ENCODE results near the gene PRDM7. TPM values are rescaled to one million over a fixed set of nuclear protein-coding genes. Genes with fewer than 3 reads are reported as not detected.
"Not testable (repeated sequence)": the region's sequence is repeated elsewhere in the genome, so short reads cannot be mapped to it uniquely, and the experiment has no call there.

The PRDM7 gene
- not detected in 2 replicates for total RNA-seq (2014; rRNA removed)
- not detected for polyA plus RNA-seq (2012)

- peak; percentile 87 for DNase-seq (ENCODE audit: low read depth)
These were observed at the start of gene PRDM7 for GRCh38 chr16:90077240-90077756. PRDM7 (minus strand) TSS chr16:90077331; CDS start chr16:90075910, 1,421 bp downstream.

- not testable (repeated sequence) for DNase-seq (ENCODE audit: low read depth)
These were observed 44.7 kb upstream of the PRDM7 start for GRCh38 chr16:90121846-90122245.

DNA sequence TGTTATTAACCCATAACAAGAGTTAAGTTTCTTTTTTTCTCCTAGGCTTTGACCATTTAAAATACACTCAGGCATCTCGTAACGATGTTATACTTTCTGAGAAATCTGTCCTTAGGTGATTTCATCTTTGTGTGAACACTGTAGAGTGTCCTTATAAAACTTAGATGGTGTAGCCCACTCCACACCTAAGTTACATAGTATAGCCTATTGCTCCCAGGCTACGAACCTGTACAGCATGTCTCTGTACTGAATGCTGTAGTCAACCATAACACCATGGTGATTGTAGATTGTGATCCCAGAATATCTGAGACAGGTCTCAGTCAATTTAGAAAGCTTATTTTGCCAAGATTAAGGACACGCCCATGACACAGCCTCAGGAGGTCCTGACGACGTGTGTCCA lies 30.5 kb upstream of the PRDM7 start:
- DNase-seq (ENCODE audit: low read depth), result not testable (repeated sequence)

DNA sequence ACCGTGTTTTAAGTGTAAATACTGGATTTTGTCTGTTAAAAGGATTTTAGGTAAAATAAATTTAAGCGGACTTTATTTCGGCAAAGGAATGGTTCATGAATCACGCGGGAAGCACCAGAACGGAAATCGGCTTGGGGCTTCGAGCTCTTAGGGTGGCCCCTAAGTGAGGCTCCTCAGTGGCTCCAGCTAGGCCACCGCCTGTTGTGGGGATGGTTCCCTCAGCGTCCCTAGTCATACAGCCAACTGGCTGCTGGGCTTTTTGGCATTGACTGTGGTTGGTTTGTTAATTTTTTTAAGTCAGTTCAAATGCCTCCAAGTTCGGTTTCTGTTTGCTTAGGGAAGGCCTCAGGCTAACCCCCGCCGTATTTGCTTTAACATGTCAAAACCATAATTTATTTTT lies 29.9 kb upstream of the PRDM7 start:
- not testable (repeated sequence) for DNase-seq (ENCODE audit: low read depth)

GRCh38 chr16:90106271-90106670 lies 29.1 kb upstream of the PRDM7 start:
- DNase-seq (ENCODE audit: low read depth), result not testable (repeated sequence)

GRCh38 chr16:90104725-90105124 lies 27.6 kb upstream of the PRDM7 start:
- not testable (repeated sequence) for DNase-seq (ENCODE audit: low read depth)

- DNase-seq (ENCODE audit: low read depth), result not testable (repeated sequence)
These were observed 25.2 kb upstream of the PRDM7 start for GRCh38 chr16:90102086-90102884.

DNA sequence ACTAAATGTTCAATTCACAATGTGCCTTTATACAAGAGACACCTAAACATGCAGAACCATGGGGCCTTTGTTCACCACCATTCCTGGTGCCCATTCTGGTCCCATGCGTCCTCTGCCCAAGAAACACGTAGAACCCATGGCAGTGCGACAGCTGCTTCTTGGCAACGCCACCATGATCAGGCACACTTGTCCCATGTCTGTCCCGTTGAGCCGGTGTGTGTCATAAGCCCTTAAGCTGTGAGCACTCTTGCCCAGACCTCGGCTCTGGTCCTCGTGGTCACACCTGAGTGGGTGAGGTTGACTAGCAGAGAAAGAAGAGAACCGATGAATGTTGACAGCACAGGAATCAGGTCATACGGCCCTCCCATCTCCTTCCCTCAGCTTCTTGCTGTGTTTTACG lies 24.2 kb upstream of the PRDM7 start:
- not testable (repeated sequence) for DNase-seq (ENCODE audit: low read depth)

GRCh38 chr16:90100790-90101189 lies 23.7 kb upstream of the PRDM7 start:
- DNase-seq (ENCODE audit: low read depth), result not testable (repeated sequence)

DNA sequence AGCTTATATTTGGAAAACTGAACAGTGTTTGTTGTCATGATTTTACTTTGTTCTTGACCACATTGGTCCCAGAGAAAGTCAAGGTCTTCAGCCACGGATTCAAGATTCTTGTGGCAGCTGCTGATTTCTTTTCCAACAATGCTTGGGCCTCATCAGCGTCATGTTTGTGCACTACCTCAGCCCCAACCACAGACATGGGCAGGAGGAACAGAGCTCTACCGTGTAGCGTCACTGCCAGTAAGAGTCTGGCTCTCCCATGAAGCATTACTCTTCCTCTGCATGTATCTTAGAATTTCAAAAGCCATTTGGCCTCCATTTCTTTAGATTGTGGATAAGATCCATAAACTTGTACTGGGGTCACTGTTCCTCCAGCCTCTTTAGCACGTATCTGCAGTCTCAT lies 23.1 kb upstream of the PRDM7 start:
- DNase-seq (ENCODE audit: low read depth), result not testable (repeated sequence)

DNA sequence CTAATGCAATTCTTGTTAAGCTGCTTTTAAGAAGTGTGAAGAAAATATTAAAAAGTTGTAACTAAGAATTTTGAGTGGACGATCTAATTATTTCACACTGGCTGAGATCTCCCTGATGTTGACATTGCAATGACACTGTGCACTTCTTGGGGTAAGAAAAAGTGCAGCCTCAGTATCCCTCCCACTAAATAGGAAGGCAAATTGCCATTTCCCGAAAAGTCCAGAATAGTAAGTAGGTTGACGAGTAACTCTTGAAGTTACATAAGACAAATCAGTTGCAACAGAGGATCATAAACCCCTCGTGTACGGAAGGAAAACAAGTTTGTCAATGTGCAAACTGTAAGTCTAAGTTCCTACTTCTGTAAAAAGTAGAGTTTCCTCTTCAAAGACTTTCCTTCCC lies 21.8 kb upstream of the PRDM7 start:
- DNase-seq (ENCODE audit: low read depth), result not testable (repeated sequence)

DNA sequence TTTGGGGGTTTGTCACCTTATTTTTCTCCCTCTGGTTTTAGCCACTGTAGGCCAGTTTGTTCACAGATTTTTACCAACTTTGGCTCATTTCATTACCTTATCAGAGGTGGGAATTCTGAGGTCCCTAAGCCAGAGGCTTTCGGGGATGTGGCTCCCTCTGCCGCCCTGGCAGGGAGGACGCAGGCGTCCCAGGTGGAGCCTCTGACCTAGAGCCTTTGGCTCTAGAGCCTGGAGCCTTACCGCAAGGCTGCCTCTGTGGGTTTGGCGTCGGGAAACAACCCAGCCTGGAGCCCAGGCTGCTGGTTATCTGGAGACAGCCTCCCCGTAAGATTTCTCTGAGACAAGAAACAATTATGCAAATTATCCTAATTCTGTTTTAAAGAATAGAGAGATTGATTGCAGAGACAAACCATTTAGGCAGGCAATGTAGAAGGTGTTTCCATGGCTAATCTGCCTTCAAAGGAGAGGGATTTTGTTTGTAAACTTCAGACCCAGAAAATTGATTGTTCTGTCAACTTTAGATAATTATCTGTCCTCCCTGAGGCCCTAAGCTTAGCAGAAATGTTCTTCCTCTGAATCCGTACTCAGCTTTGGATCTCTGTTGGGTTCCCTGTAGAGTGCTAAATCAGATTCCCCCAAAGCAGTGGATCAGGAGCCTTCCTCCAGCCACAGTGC lies 20.0 kb upstream of the PRDM7 start:
- DNase-seq (ENCODE audit: low read depth), result not testable (repeated sequence)

DNA sequence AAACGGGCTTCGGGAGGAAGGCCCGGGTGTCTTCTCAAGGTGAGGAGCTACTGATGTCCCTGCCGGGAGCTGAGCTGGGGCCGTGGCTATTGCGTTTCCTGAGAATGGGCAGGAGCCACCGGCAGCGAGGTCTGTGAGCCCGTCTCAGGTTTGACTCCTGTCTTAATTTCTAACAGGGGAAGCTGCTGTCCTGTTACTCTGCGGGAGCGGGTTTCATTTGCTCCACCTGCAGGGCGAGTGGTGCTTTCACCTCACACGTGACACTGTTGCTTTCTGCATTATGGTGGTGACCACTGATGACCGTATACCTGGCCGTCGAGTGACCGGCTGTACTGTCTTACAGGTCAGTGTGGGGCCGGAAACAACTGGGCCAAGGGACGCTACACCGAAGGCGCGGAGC lies 17.7 kb upstream of the PRDM7 start:
- not testable (repeated sequence) for DNase-seq (ENCODE audit: low read depth)

DNA sequence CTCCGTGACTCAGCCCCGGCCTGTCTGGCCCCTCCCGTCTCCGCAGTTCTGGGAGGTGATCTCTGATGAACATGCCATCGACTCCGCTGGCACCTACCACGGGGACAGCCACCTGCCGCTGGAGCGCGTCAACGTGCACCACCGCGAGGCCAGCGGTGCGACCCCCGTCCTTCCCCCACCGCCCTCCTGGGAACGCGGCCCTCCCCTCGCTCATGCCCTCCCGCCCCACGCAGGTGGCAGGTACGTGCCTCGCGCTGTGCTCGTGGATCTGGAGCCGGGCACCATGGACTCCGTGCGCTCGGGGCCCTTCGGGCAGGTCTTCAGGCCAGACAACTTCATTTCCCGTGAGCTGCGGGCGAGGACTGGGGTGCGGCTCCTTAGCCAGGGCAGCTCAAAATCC lies 17.2 kb upstream of the PRDM7 start:
- DNase-seq (ENCODE audit: low read depth), result not testable (repeated sequence)

DNA sequence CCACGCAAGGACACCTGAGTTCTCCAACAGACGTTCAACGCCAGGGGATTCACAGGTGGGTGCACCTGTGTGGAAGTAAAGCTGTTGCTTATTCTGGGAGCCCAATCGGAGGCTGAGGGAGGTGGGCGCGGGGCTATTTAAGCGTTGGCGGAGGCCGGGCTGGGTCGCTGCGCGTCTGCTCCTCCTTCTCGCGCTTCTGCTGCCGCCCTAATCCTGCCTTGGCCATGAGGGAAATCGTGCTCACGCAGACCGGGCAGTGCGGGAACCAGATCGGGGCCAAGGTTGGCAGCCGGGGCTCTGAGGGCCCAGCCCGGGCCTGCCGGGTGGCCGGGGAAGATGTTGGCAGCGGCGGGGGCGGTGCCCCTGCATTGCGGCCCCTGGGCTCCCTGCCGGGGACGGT lies 16.7 kb upstream of the PRDM7 start:
- not testable (repeated sequence) for DNase-seq (ENCODE audit: low read depth)

DNA sequence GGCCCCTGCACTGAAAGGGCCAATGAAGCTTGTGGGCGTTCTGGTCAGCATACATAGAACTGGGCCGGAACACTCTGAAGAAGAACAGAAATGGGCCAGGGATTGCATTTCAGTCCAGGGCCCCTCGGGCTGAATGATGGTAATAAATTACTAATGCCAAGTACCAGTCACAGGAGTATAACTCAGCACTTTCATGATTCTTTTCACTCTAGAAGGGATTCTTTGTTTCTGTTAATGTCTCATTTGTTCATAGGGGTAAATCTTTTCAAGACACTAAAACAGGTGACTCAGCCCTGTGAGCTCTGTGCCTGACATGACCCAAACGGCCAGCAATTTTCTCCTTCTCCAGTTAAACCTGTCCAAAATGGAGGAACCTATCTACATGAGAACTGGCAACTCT lies 15.7 kb upstream of the PRDM7 start:
- DNase-seq (ENCODE audit: low read depth), result not testable (repeated sequence)

DNA sequence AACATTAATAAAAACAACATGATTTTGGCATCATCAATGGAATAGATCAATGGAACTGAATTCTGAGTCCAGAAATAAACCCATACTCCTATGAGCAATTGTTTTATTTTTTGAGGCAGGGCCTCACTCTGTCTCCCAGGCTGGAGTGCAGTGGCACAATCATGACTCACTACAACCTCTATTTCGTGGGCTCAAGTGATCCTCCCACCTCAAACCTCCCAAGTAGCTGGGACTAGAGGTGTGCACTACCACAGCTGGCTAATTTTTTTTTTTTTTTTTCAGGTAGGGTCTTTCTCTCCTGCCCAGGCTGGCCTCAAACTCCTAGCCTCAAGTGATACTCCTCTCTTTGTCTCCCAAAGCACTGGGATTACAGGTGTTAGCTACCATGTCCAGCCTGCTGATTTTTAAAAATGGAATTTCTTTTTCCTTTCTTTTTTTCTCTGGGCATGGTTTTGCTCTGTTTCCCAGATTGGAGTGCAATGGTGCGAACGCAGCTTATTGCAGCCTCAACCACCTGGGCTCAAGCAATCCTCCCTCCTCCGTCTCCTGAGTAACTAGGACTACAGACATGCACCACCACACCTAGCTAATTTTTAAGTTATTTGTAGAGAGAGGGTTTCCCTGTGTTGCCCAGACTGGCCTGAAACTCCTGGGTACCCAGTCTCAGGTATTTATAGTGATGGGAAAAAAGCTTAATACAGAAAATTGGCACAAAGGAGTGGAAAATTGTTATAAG lies 7.3 kb upstream of the PRDM7 start:
- DNase-seq (ENCODE audit: low read depth), result no peak

- DNase-seq (ENCODE audit: low read depth), result no peak
These were observed 6.0 kb upstream of the PRDM7 start for GRCh38 chr16:90083139-90083538.

DNA sequence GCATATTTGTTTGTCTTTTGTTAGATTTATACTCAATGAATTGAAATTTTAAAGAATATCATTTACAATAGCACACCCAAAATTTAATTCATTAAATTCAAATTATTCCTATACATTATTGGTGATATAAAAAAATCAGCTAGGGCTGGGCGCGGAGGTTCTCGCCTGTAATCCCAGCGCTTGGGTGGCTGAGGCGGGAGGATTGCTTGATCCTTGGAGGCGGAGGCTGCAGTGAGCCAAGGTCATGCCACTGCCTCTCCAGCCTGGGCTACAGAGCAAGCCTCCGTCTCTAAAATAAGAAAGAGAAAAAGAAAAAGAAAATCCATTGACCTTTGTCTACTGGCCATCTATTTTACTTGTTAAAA lies 4.5 kb upstream of the PRDM7 start:
- DNase-seq (ENCODE audit: low read depth), result no peak

DNA sequence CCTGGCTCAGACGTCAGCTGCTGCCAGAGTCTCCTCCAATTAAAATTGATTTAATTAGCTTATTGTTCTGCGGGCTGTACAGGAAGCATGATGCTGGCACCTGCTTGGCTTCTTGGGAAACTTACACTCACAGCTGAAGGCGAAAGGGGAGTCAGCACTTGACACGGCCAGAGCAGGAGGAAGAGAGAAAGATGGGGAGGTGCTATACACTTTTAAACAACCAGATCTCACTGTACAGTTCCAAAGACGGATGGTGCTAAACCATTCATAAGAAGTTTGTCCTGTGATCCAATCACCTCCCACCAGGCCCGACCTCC lies 1.4 kb upstream of the PRDM7 start:
- DNase-seq (ENCODE audit: low read depth), result no peak

DNA sequence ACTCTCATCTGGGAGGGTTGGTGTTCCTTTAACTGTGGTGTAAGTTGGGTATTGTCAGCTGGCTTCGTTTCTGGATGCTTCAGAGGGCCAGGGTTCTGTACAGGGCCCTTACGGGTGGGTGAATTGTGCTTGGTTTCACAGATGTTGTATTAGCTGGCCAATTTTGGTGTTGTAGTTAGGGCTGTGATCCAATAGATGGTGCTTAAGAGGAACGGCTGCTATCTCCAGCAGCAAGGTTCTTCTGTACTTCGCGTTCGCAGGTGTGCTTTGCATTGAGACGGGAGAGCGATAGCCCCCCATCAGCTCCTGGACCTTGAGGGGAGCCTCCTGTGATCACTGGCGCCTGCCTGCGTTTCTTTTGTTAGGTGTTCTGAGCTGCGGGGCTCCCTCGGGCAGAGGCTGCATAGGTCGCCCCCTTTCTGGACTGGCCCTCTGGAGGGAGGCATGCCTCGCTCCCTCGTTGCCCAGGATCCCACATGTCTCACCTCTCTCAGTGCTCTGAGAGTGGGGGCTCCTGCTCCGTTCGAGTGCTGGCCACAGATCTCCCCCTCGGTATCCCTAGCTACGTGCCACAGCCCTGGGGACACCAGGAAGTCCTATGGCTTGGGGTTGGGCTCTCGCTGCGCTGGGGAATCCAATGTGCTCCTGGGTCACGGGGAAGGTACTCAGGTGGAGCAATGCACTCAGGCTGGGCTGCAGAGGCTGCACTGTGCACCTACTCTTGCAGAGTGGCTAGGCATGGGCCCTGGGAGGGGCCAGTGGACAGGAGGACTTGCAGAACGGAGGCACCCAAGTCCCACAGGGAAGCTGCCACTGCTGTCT lies 837 bp upstream of the PRDM7 start:
- DNase-seq (ENCODE audit: low read depth), result peak; percentile 29

Measured in LHCN-M2 (cell line).